A673 (cell line): ENCODE measurements around the gene TEX53. TPM values are rescaled to one million over a fixed set of nuclear protein-coding genes. Genes with fewer than 3 reads are reported as not detected.

Experiments
- BruUV-seq: library from RNA; stranded (reverse); fragments of 400-500 nt; replicated peaks from 2 replicates; lab custom pipeline; 2021; lab: Mats Ljungman, UMichigan
- CTCF ChIA-PET: fragments of 300-600 bp; sonication (Branson Sonifier 250); formaldehyde crosslinking; loops from one replicate; lab custom pipeline; 2022; ENCODE audit warnings: antibody characterized with exemption; lab: Charles Lee
- POLR2A ChIA-PET: fragments of 300-600 bp; sonication (Branson Sonifier 250); formaldehyde crosslinking; loops from one replicate; lab custom pipeline; 2022; ENCODE audit warnings: antibody characterized with exemption; ENCODE audit not compliant: low non-redundant PET; lab: Charles Lee
- DNase-seq: peaks from one replicate; pipeline ENCODE4 v3.0.0-alpha.2; 2015; ENCODE audit warnings: low spot score
- H3K27ac ChIP-seq: fragments of 200-600 bp; sonication (generic); 2 replicates; pipeline ENCODE4 v1.5.1; 2016; ENCODE audit warnings: mixed run types, low read depth, mild to moderate bottlenecking, mixed read lengths, antibody characterized with exemption, low read length; ENCODE audit not compliant: poor library complexity, severe bottlenecking
- H3K27me3 ChIP-seq: fragments of 200-600 bp; sonication (generic); replicated peaks from 2 replicates; pipeline ENCODE4 v1.6.1; 2017; ENCODE audit warnings: mixed run types, low read depth, mild to moderate bottlenecking, mixed read lengths, antibody characterized with exemption, low read length; ENCODE audit not compliant: insufficient read depth, poor library complexity
- H3K36me3 ChIP-seq: fragments of 200-600 bp; sonication (generic); 2 replicates; pipeline ENCODE4 v1.6.1; 2016; ENCODE audit warnings: mixed run types, mild to moderate bottlenecking, mixed read lengths, antibody characterized with exemption, low read length; ENCODE audit not compliant: insufficient read depth, poor library complexity, severe bottlenecking
- H3K4me1 ChIP-seq: fragments of 200-600 bp; sonication (generic); 2 replicates; pipeline ENCODE4 v1.6.1; 2017; ENCODE audit warnings: mixed run types, mild to moderate bottlenecking, mixed read lengths, antibody characterized with exemption, low read length; ENCODE audit not compliant: insufficient read depth, poor library complexity, severe bottlenecking
- H3K4me3 ChIP-seq: fragments of 200-600 bp; sonication (generic); 2 replicates; pipeline ENCODE4 v1.5.1; 2016; ENCODE audit warnings: low read depth, mixed run types, mild to moderate bottlenecking, mixed read lengths, low read length; ENCODE audit not compliant: poor library complexity, severe bottlenecking
- H3K9me3 ChIP-seq: fragments of 200-600 bp; sonication (generic); 2 replicates; pipeline ENCODE4 v1.6.1; 2016; ENCODE audit warnings: mixed run types, low read depth, mild to moderate bottlenecking, mixed read lengths, antibody characterized with exemption, low read length; ENCODE audit not compliant: poor library complexity, severe bottlenecking
- EZH2 ChIP-seq: fragments of 200-600 bp; sonication (generic); IDR thresholded peaks from 2 replicates; pipeline ENCODE4 v1.6.1; 2017; ENCODE audit warnings: borderline replicate concordance, low read depth, mild to moderate bottlenecking, mixed read lengths, antibody characterized with exemption, low read length; ENCODE audit not compliant: poor library complexity, severe bottlenecking
- intact Hi-C: fragments of 100-400 bp; cut with micrococcal nuclease; formaldehyde crosslinking; loops from one replicate; pipeline ENCODE4 v1.10.0; 2022; ENCODE audit not compliant: unreplicated experiment
- total RNA-seq: library from RNA; stranded (reverse); gene quantifications from 2 replicates; pipeline ENCODE4 v1.2.3, GENCODE V29; 2021
- TF ChIP-seq, protein P1 (sequence below): fragments of 300-800, 200-600 bp; sonication (generic); conservative IDR thresholded peaks from 2 replicates; pipeline ENCODE4 v1.5.1; 2017; ENCODE audit warnings: low read depth, mild to moderate bottlenecking, antibody characterized with exemption, low read length, moderate library complexity, mixed read lengths

Gene TEX53
- total RNA-seq, 1 experiment from 2014 or later, result not detected

- no peaks in the 10 kb centered on the region for H3K9me3 ChIP-seq
- intact Hi-C loops, result no loop called here
- no peak overlapping the region for H3K4me3 ChIP-seq
- H3K36me3 ChIP-seq, result no peaks in the 10 kb centered on the region
- no peaks in the 10 kb centered on the region for H3K27me3 ChIP-seq
- no TSS peak for BruUV-seq
- CTCF ChIA-PET, result no interaction called here
- POLR2A ChIA-PET, result interaction anchor here (0.6 kb wide), 1 partner anchor 870 kb away, joined by 3 read pairs; no protein-coding TSS in a partner anchor
- DNase-seq, result no peak
- H3K27ac ChIP-seq, result no peak overlapping the region
- TF ChIP-seq, protein P1, sequence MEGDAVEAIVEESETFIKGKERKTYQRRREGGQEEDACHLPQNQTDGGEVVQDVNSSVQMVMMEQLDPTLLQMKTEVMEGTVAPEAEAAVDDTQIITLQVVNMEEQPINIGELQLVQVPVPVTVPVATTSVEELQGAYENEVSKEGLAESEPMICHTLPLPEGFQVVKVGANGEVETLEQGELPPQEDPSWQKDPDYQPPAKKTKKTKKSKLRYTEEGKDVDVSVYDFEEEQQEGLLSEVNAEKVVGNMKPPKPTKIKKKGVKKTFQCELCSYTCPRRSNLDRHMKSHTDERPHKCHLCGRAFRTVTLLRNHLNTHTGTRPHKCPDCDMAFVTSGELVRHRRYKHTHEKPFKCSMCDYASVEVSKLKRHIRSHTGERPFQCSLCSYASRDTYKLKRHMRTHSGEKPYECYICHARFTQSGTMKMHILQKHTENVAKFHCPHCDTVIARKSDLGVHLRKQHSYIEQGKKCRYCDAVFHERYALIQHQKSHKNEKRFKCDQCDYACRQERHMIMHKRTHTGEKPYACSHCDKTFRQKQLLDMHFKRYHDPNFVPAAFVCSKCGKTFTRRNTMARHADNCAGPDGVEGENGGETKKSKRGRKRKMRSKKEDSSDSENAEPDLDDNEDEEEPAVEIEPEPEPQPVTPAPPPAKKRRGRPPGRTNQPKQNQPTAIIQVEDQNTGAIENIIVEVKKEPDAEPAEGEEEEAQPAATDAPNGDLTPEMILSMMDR, result no peak
- TF ChIP-seq EZH2, result no peak
- H3K4me1 ChIP-seq, result no peaks in the 10 kb centered on the region
Observed at GRCh38 chr9:114688909-114689610, 31.5 kb upstream of the TEX53 start.

DNA sequence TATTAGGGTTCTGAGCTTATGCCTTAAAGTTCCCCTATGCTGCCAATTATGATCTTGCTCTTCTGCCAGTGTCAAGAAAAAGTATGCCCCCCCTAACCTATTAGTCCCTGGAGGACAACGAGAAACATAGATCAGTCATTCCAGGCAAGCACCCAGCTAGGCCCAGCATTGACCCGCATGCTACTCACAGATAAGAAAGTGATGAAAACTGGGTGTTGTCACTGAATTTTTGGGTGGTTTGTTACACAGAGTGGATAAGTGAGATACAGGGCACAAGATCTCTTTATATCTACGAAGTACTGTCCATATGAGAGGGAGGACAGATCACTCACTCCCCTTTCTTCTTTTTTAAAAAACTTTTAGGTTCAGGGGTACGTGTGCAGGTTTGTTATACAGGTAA lies 30.8 kb upstream of the TEX53 start:
- CTCF ChIA-PET, result no interaction called here
- H3K4me3 ChIP-seq, result no peak overlapping the region
- POLR2A ChIA-PET, result no interaction called here
- no peaks in the 10 kb centered on the region for H3K27me3 ChIP-seq
- no peak for TF ChIP-seq EZH2
- TF ChIP-seq, protein P1, result no peak
- H3K4me1 ChIP-seq, result no peaks in the 10 kb centered on the region
- no peaks in the 10 kb centered on the region for H3K36me3 ChIP-seq
- H3K27ac ChIP-seq, result no peak overlapping the region
- intact Hi-C loops, result no loop called here
- DNase-seq, result no peak
- no TSS peak for BruUV-seq
- H3K9me3 ChIP-seq, result no peaks in the 10 kb centered on the region

- no peak overlapping the region for H3K27ac ChIP-seq
- intact Hi-C loops, result no loop called here
- no peak for DNase-seq
Observed at GRCh38 chr9:114687034-114687433, 29.4 kb upstream of the TEX53 start.

More at GRCh38 chr9:114687034-114687433, 29.4 kb upstream of the TEX53 start:
- H3K36me3 ChIP-seq, result no peaks in the 10 kb centered on the region
- no peaks in the 10 kb centered on the region for H3K27me3 ChIP-seq
- H3K4me3 ChIP-seq, result no peak overlapping the region
- no peak for TF ChIP-seq EZH2
- no peaks in the 10 kb centered on the region for H3K9me3 ChIP-seq
- H3K4me1 ChIP-seq, result no peaks in the 10 kb centered on the region
- ChIA-PET POLR2A (no interaction called here), CTCF (no interaction called here)
- no TSS peak for BruUV-seq
